ENCODE results near the gene FTCD. TPM values are rescaled to one million over a fixed set of nuclear protein-coding genes. Genes with fewer than 3 reads are reported as not detected.

The FTCD gene
- total RNA-seq, 2 experiments from 2014 or later = 0.06 to 1.1 TPM

- no peak for DNase-seq (ENCODE audit: low spot score)
- POLR2A ChIA-PET = no interaction called here
- H3K27ac ChIP-seq (ENCODE audit: low read depth, low read length, poor library complexity, severe bottlenecking) = no peak overlapping the region
- intact Hi-C loops (cut with micrococcal nuclease; ENCODE audit: unreplicated experiment) = no loop called here
- H4K20me1 ChIP-seq (ENCODE audit: insufficient read depth, low read length) = no peaks in the 10 kb centered on the region
- H3K4me3 ChIP-seq (ENCODE audit: low read depth, low read length, poor library complexity, severe bottlenecking) = no peak overlapping the region
- no peaks in the 10 kb centered on the region for H3K4me1 ChIP-seq (ENCODE audit: insufficient read depth, low read length, poor library complexity, severe bottlenecking)
- H3K9me3 ChIP-seq (ENCODE audit: low read length) = no peaks in the 10 kb centered on the region
- no peaks in the 10 kb centered on the region for H3K36me3 ChIP-seq (ENCODE audit: insufficient read depth, low read length)
- no peak for TF ChIP-seq CTCF (conservative IDR thresholded peaks at IDR 0.05; ENCODE audit: low read length)
- TF ChIP-seq EZH2phosphoT487 (IDR thresholded peaks at IDR 0.05; ENCODE audit: borderline replicate concordance, low read depth, low read length) = no peak
- H2AFZ ChIP-seq (ENCODE audit: low read length) = no peak overlapping the region
- H3K4me2 ChIP-seq (ENCODE audit: low read length) = no peak overlapping the region
- BruUV-seq (replicated peaks) = no TSS peak
- no peaks in the 10 kb centered on the region for H3K9me2 ChIP-seq (ENCODE audit: insufficient read depth, low read length)
- H3K79me2 ChIP-seq (ENCODE audit: insufficient read depth, low read depth, low read length) = no peaks in the 10 kb centered on the region
- CTCF ChIA-PET (ENCODE audit: unreplicated experiment) = no interaction called here
Measured at GRCh38 chr21:46150491-46151121, 4.8 kb downstream of the FTCD start.

- Histone ChIP-seq H3K27ac (ENCODE audit: low read depth, low read length, poor library complexity, severe bottlenecking) (no peak overlapping the region), H3K79me2 (ENCODE audit: insufficient read depth, low read depth, low read length) (no peaks in the 10 kb centered on the region), H3K9me2 (ENCODE audit: insufficient read depth, low read length) (no peaks in the 10 kb centered on the region), H3K9me3 (ENCODE audit: low read length) (no peaks in the 10 kb centered on the region), H4K20me1 (ENCODE audit: insufficient read depth, low read length) (no peaks in the 10 kb centered on the region), H3K4me1 (ENCODE audit: insufficient read depth, low read length, poor library complexity, severe bottlenecking) (no peaks in the 10 kb centered on the region), H3K4me3 (ENCODE audit: low read depth, low read length, poor library complexity, severe bottlenecking) (no peak overlapping the region), H2AFZ (ENCODE audit: low read length) (no peak overlapping the region), H3K36me3 (ENCODE audit: insufficient read depth, low read length) (no peaks in the 10 kb centered on the region), H3K4me2 (ENCODE audit: low read length) (no peak overlapping the region)
- ChIA-PET POLR2A (no interaction called here), CTCF (ENCODE audit: unreplicated experiment) (no interaction called here)
- TF ChIP-seq EZH2phosphoT487 (IDR thresholded peaks at IDR 0.05; ENCODE audit: borderline replicate concordance, low read depth, low read length) = no peak
- no peak for TF ChIP-seq CTCF (conservative IDR thresholded peaks at IDR 0.05; ENCODE audit: low read length)
- intact Hi-C loops (cut with micrococcal nuclease; ENCODE audit: unreplicated experiment) = no loop called here
- DNase-seq (ENCODE audit: low spot score) = no peak
- BruUV-seq (replicated peaks) = no TSS peak
Measured at GRCh38 chr21:46150073-46150472, 5.3 kb downstream of the FTCD start.

GRCh38 chr21:46149205-46149901 is 6.0 kb downstream of the FTCD start:
- no peaks in the 10 kb centered on the region for H4K20me1 ChIP-seq (ENCODE audit: insufficient read depth, low read length)
- H3K9me2 ChIP-seq (ENCODE audit: insufficient read depth, low read length) = no peaks in the 10 kb centered on the region
- H3K4me2 ChIP-seq (ENCODE audit: low read length) = no peak overlapping the region
- H2AFZ ChIP-seq (ENCODE audit: low read length) = no peak overlapping the region
- POLR2A ChIA-PET = no interaction called here
- no peak for TF ChIP-seq CTCF (conservative IDR thresholded peaks at IDR 0.05; ENCODE audit: low read length)
- no peak for TF ChIP-seq EZH2phosphoT487 (IDR thresholded peaks at IDR 0.05; ENCODE audit: borderline replicate concordance, low read depth, low read length)
- no peaks in the 10 kb centered on the region for H3K36me3 ChIP-seq (ENCODE audit: insufficient read depth, low read length)
- H3K27ac ChIP-seq (ENCODE audit: low read depth, low read length, poor library complexity, severe bottlenecking) = no peak overlapping the region
- H3K9me3 ChIP-seq (ENCODE audit: low read length) = no peaks in the 10 kb centered on the region
- no TSS peak for BruUV-seq (replicated peaks)
- CTCF ChIA-PET (ENCODE audit: unreplicated experiment) = no interaction called here
- H3K4me1 ChIP-seq (ENCODE audit: insufficient read depth, low read length, poor library complexity, severe bottlenecking) = no peaks in the 10 kb centered on the region
- no peak overlapping the region for H3K4me3 ChIP-seq (ENCODE audit: low read depth, low read length, poor library complexity, severe bottlenecking)
- H3K79me2 ChIP-seq (ENCODE audit: insufficient read depth, low read depth, low read length) = no peaks in the 10 kb centered on the region
- intact Hi-C loops (cut with micrococcal nuclease; ENCODE audit: unreplicated experiment) = no loop called here
- no peak for DNase-seq (ENCODE audit: low spot score)
